H9 (cell line): ENCODE measurements around the gene TWSG1. TPM values are rescaled to one million over a fixed set of nuclear protein-coding genes. Genes with fewer than 3 reads are reported as not detected.

ENCODE experiments used
- DNase-seq: peaks from one replicate; pipeline ENCODE4 v3.0.0-alpha.2; 2017
- H2AFZ ChIP-seq: one replicate; pipeline ENCODE4 v1.6.1; 2013; ENCODE audit warnings: mild to moderate bottlenecking, low read length, control low read depth, moderate library complexity
- H2AK5ac ChIP-seq: 2 replicates; pipeline ENCODE4 v1.6.1; 2013; ENCODE audit warnings: low read length, control low read depth, mixed read lengths; ENCODE audit not compliant: insufficient read length
- H2BK120ac ChIP-seq: one replicate; pipeline ENCODE4 v1.6.1; 2013; ENCODE audit warnings: low read depth, mild to moderate bottlenecking, low read length, control low read depth, inconsistent platforms; ENCODE audit not compliant: poor library complexity, severe bottlenecking
- H2BK12ac ChIP-seq: 2 replicates; pipeline ENCODE4 v1.6.1; 2013; ENCODE audit warnings: low read length, control low read depth, mixed read lengths, low read depth; ENCODE audit not compliant: insufficient read length
- H2BK15ac ChIP-seq: 2 replicates; pipeline ENCODE4 v1.6.1; 2013; ENCODE audit warnings: low read depth, low read length, control low read depth
- H2BK20ac ChIP-seq: one replicate; pipeline ENCODE4 v1.6.1; 2013; ENCODE audit warnings: low read depth, mild to moderate bottlenecking, low read length, control low read depth, inconsistent platforms; ENCODE audit not compliant: poor library complexity, severe bottlenecking
- H2BK5ac ChIP-seq: 2 replicates; pipeline ENCODE4 v1.6.1; 2013; ENCODE audit warnings: low read length, control low read depth, mixed read lengths; ENCODE audit not compliant: insufficient read length
- H3K14ac ChIP-seq: 2 replicates; pipeline ENCODE4 v1.6.1; 2013; ENCODE audit warnings: low read length, control low read depth; ENCODE audit not compliant: insufficient read depth
- H3K18ac ChIP-seq: 2 replicates; pipeline ENCODE4 v1.6.1; 2013; ENCODE audit warnings: low read depth, mild to moderate bottlenecking, mixed read lengths, low read length, control low read depth; ENCODE audit not compliant: insufficient read length
- H3K23ac ChIP-seq: 2 replicates; pipeline ENCODE4 v1.6.1; 2013; ENCODE audit warnings: low read length, control low read depth, mixed read lengths, low read depth; ENCODE audit not compliant: insufficient read length
- H3K23me2 ChIP-seq: 2 replicates; pipeline ENCODE4 v1.6.1; 2013; ENCODE audit warnings: low read depth, mild to moderate bottlenecking, mixed read lengths, low read length, control low read depth; ENCODE audit not compliant: insufficient read length, poor library complexity, severe bottlenecking
- H3K27ac ChIP-seq: 2 replicates; pipeline ENCODE4 v1.5.1; 2013; ENCODE audit warnings: low read length, control low read depth, mixed read lengths, low read depth; ENCODE audit not compliant: insufficient read length
- H3K27me3 ChIP-seq: 2 replicates; pipeline ENCODE4 v1.6.1; 2013; ENCODE audit warnings: low read length, control low read depth, inconsistent platforms; ENCODE audit not compliant: insufficient read depth
- H3K4ac ChIP-seq: 2 replicates; pipeline ENCODE4 v1.6.1; 2013; ENCODE audit warnings: low read depth, mild to moderate bottlenecking, control low read depth, inconsistent platforms, low read length, moderate library complexity
- H3K4me1 ChIP-seq: 2 replicates; pipeline ENCODE4 v1.6.1; 2013; ENCODE audit warnings: low read length, control low read depth, inconsistent platforms; ENCODE audit not compliant: insufficient read depth
- H3K4me2 ChIP-seq: 2 replicates; pipeline ENCODE4 v1.6.1; 2013; ENCODE audit warnings: low read length, control low read depth, mixed read lengths; ENCODE audit not compliant: insufficient read length, insufficient read depth
- H3K56ac ChIP-seq: 2 replicates; pipeline ENCODE4 v1.6.1; 2013; ENCODE audit warnings: low read depth, mild to moderate bottlenecking, mixed read lengths, low read length, control low read depth; ENCODE audit not compliant: insufficient read length
- H3K79me1 ChIP-seq: 2 replicates; pipeline ENCODE4 v1.6.1; 2013; ENCODE audit warnings: low read depth, mild to moderate bottlenecking, moderate library complexity, low read length, control low read depth, inconsistent platforms; ENCODE audit not compliant: insufficient read depth, poor library complexity, severe bottlenecking
- H3K79me2 ChIP-seq: 2 replicates; pipeline ENCODE4 v1.6.1; 2013; ENCODE audit warnings: low read length, control low read depth, inconsistent platforms; ENCODE audit not compliant: insufficient read depth
- H3K9ac ChIP-seq: 2 replicates; pipeline ENCODE4 v1.6.1; 2013; ENCODE audit warnings: low read length, control low read depth, mixed read lengths; ENCODE audit not compliant: insufficient read length; ENCODE audit errors: extremely low read depth
- H3K9me3 ChIP-seq: one replicate; pipeline ENCODE4 v1.6.1; 2013; ENCODE audit warnings: low read depth, low read length, inconsistent platforms; ENCODE audit not compliant: control insufficient read depth
- H3T11ph ChIP-seq: one replicate; pipeline ENCODE4 v1.6.1; 2013; ENCODE audit warnings: mild to moderate bottlenecking, low read length, control low read depth, inconsistent platforms
- H4K20me1 ChIP-seq: one replicate; pipeline ENCODE4 v1.6.1; 2013; ENCODE audit not compliant: control insufficient read depth, insufficient read length, insufficient read depth
- H4K5ac ChIP-seq: 2 replicates; pipeline ENCODE4 v1.6.1; 2013; ENCODE audit warnings: low read depth, mild to moderate bottlenecking, mixed read lengths, low read length, control low read depth; ENCODE audit not compliant: insufficient read length
- H4K8ac ChIP-seq: replicated peaks from 2 replicates; pipeline ENCODE4 v1.6.1; 2013; ENCODE audit warnings: low read length, control low read depth, mixed read lengths, low read depth; ENCODE audit not compliant: insufficient read length
- H4K91ac ChIP-seq: 2 replicates; pipeline ENCODE4 v1.6.1; 2013; ENCODE audit warnings: low read depth, mild to moderate bottlenecking, moderate library complexity, mixed read lengths, low read length, control low read depth; ENCODE audit not compliant: insufficient read length
- H3K27ac Mint-ChIP-seq, 3 experiments: 2 replicates in 2 of 3; 3 replicates in 1 of 3; pipeline ENCODE4 v1.8.0; 2020 to 2021; ENCODE audit warnings: mixed read lengths in 3 of 3, mild to moderate bottlenecking in 1 of 3, moderate library complexity in 1 of 3
- H3K27me3 Mint-ChIP-seq: 2 replicates; pipeline ENCODE4 v1.8.0; 2021; ENCODE audit warnings: low read depth, mild to moderate bottlenecking, moderate library complexity, mixed read lengths
- H3K36me3 Mint-ChIP-seq, 3 experiments: 2 replicates in 2 of 3; 3 replicates in 1 of 3; pipeline ENCODE4 v1.8.0; 2020 to 2021; ENCODE audit warnings: low read depth in 3 of 3, mixed read lengths in 3 of 3; ENCODE audit not compliant: insufficient read depth in 1 of 3
- H3K4me1 Mint-ChIP-seq, 2 experiments: 2 replicates each; pipeline ENCODE4 v1.8.0; 2020; ENCODE audit warnings: mixed read lengths in 2 of 2
- H3K4me3 Mint-ChIP-seq, 2 experiments: 2 replicates in 1 of 2; 3 replicates in 1 of 2; pipeline ENCODE4 v1.8.0; 2020 to 2021; ENCODE audit warnings: mild to moderate bottlenecking in 2 of 2, mixed read lengths in 2 of 2, moderate library complexity in 1 of 2
- H3K9me3 Mint-ChIP-seq, 2 experiments: 2 replicates in 1 of 2; 3 replicates in 1 of 2; pipeline ENCODE4 v1.8.0; 2020; ENCODE audit warnings: mild to moderate bottlenecking in 2 of 2, mixed read lengths in 2 of 2, moderate library complexity in 1 of 2
- CTCF ChIP-seq: fragments of 200-600 bp; sonication (generic); conservative IDR thresholded peaks from 3 replicates; pipeline ENCODE4 v1.8.0; 2021; ENCODE audit warnings: antibody characterized with exemption, mild to moderate bottlenecking
- WGBS: extraction: QIAGEN DNeasy Blood & Tissue Kit; methylation state at CpG from one replicate; pipeline ENCODE4 v1.1.7; 2013; ENCODE audit warnings: missing lambda C conversion rate, low lambda C conversion rate, mixed read lengths; ENCODE audit not compliant: insufficient read length; ENCODE audit errors: extremely low coverage; 5-methylcytosine and 5-hydroxymethylcytosine counted together
- total RNA-seq: library from RNA; stranded (reverse); gene quantifications from 2 replicates; pipeline ENCODE4 v1.2.1, GENCODE V29; 2021

TWSG1 gene
- total RNA-seq, 1 experiment from 2014 or later: 25.7 TPM

- no peaks in the 10 kb centered on the region for H3K9me3 ChIP-seq
- H3K4me2 ChIP-seq: no peak overlapping the region
- H2BK15ac ChIP-seq: no peak overlapping the region
- Mint-ChIP-seq H3K27me3 (peaks cover 2% of the 10 kb centered on the region; the same call in 1 of the 2 replicates), H3K9me3 (peaks cover 0 to 3% of the 10 kb centered on the region in 2 experiments; a peak in 1 of 5 replicates), H3K36me3 (0 out of 7 replicates have a peak, but pooled peaks cover 0 to 3% (median 1%) of the 10 kb centered on the region in 3 experiments), H3K4me1 (peaks cover 22 to 29% of the 10 kb centered on the region in 2 experiments), H3K27ac (peak overlapping the region in 1 of 3 experiments; percentile 62; a peak in 1 of 7 replicates), H3K4me3 (no peak overlapping the region)
- no peak overlapping the region for H3K14ac ChIP-seq
- H4K91ac ChIP-seq: no peak overlapping the region
- no peak overlapping the region for H3K56ac ChIP-seq
- no peaks in the 10 kb centered on the region for H3K23me2 ChIP-seq
- peaks cover 3% of the 10 kb centered on the region; the same call in 1 of the 2 replicates for H3K4me1 ChIP-seq
- WGBS: no CpG with 5 or more reads among the region's 4 CpGs
- no peak overlapping the region for H3T11ph ChIP-seq
- no peak overlapping the region for H3K9ac ChIP-seq
- no peak overlapping the region for H3K23ac ChIP-seq
- no peaks in the 10 kb centered on the region for H3K79me1 ChIP-seq
- no peak overlapping the region for H2BK120ac ChIP-seq
- no peak overlapping the region for H4K8ac ChIP-seq
- no peaks in the 10 kb centered on the region for H3K79me2 ChIP-seq
- H2BK12ac ChIP-seq: no peak overlapping the region
- no peaks in the 10 kb centered on the region for H4K20me1 ChIP-seq
- H2AFZ ChIP-seq: no peak overlapping the region
- no peak overlapping the region for H3K27ac ChIP-seq
- no peak overlapping the region for H2BK20ac ChIP-seq
- H4K5ac ChIP-seq: no peak overlapping the region
- no peaks in the 10 kb centered on the region for H3K27me3 ChIP-seq
- TF ChIP-seq CTCF: no peak
- H3K18ac ChIP-seq: no peak overlapping the region
- no peak overlapping the region for H2AK5ac ChIP-seq
- no peak overlapping the region for H2BK5ac ChIP-seq
- H3K4ac ChIP-seq: no peak overlapping the region
- no peak for DNase-seq
Measured at GRCh38 chr18:9437672-9438071, 103.1 kb downstream of the TWSG1 start.
